ENCODE data around the gene USP12.

- TF ChIP-seq CTCF (conservative IDR thresholded peaks at IDR 0.05): no peak
- no peak for TF ChIP-seq ZFX (IDR thresholded peaks at IDR 0.05)
Observed at GRCh38 chr13:27113436-27113835, 58.2 kb downstream of the USP12 start.

Measured in C4-2B (cell line).